Natural killer cell (primary cell): ENCODE measurements around the gene MAP1S. TPM values are rescaled to one million over a fixed set of nuclear protein-coding genes. Genes with fewer than 3 reads are reported as not detected.

Experiments
- ATAC-seq, 3 donors: fragments of 150-1000 bp in 2 of 3; fragments of 200-7000 bp in 1 of 3; cut with Tn5 transposase; 1 replicate in 1 of 3; 2 replicates in 2 of 3; pipeline ENCODE4 v1.10.0; 2021; ENCODE audit warnings: mild to moderate bottlenecking in 2 of 3, moderate library complexity in 2 of 3
- DNase-seq, 2 donors: peaks; one replicate each; pipeline versions ENCODE4 v3.0.0 to v3.0.0-alpha.2; 2013 to 2021; ENCODE audit warnings: mixed read lengths in 1 of 2
- H3K27ac ChIP-seq: one replicate; pipeline ENCODE4 v1.5.1; 2013; ENCODE audit warnings: mild to moderate bottlenecking, low read length
- H3K27me3 ChIP-seq: one replicate; pipeline ENCODE4 v1.6.1; 2013; ENCODE audit warnings: low read length; ENCODE audit not compliant: control insufficient read depth, insufficient read depth
- H3K36me3 ChIP-seq: one replicate; pipeline ENCODE4 v1.6.1; 2013; ENCODE audit warnings: low read length; ENCODE audit not compliant: control insufficient read depth, insufficient read depth
- H3K4me1 ChIP-seq: one replicate; pipeline ENCODE4 v1.6.1; 2013; ENCODE audit warnings: low read length; ENCODE audit not compliant: control insufficient read depth, insufficient read depth
- H3K4me3 ChIP-seq: one replicate; pipeline ENCODE4 v1.5.1; 2013; ENCODE audit warnings: low read length
- H3K9me3 ChIP-seq: one replicate; pipeline ENCODE4 v1.6.1; 2013; ENCODE audit warnings: low read length; ENCODE audit not compliant: control insufficient read depth, insufficient read depth
- H3K27ac Mint-ChIP-seq, 2 donors: one replicate each; pipeline ENCODE4 v1.8.0; 2022; ENCODE audit warnings: mild to moderate bottlenecking in 2 of 2, mixed read lengths in 2 of 2, moderate library complexity in 1 of 2
- H3K27me3 Mint-ChIP-seq, 2 donors: one replicate each; pipeline ENCODE4 v1.8.0; 2022; ENCODE audit warnings: low read depth in 2 of 2, mixed read lengths in 2 of 2
- H3K36me3 Mint-ChIP-seq: one replicate; pipeline ENCODE4 v1.8.0; 2022; ENCODE audit warnings: mixed read lengths
- H3K4me1 Mint-ChIP-seq, 2 donors: one replicate each; pipeline ENCODE4 v1.8.0; 2022; ENCODE audit warnings: mixed read lengths in 2 of 2
- H3K4me3 Mint-ChIP-seq: one replicate; pipeline ENCODE4 v1.8.0; 2022; ENCODE audit warnings: mild to moderate bottlenecking, moderate library complexity, mixed read lengths
- H3K9me3 Mint-ChIP-seq, 2 donors: one replicate each; pipeline ENCODE4 v1.8.0; 2022; ENCODE audit warnings: mixed read lengths in 2 of 2
- WGBS: methylation state at CpG from one replicate; pipeline ENCODE4 v1.1.7; 2013; ENCODE audit warnings: missing lambda C conversion rate; ENCODE audit not compliant: insufficient coverage; 5-methylcytosine and 5-hydroxymethylcytosine counted together
- intact Hi-C: fragments of 100-400 bp; cut with micrococcal nuclease; formaldehyde crosslinking; loops from one replicate; pipeline ENCODE4 v1.14.2; 2022
- total RNA-seq, 4 donors: library from RNA; stranded (reverse); fragments of 120-200 nt in 1 of 4; gene quantifications; one replicate each; pipeline versions ENCODE4 v1.2.3 to v1.2.4, GENCODE V29; 2013 to 2022
- TF ChIP-seq, protein P1 (sequence below): fragments of 200-600 bp; IDR thresholded peaks from one replicate; pipeline ENCODE4 v1.8.0; 2022; ENCODE audit warnings: antibody characterized with exemption

Gene MAP1S
- total RNA-seq, 3 donors from 2014 or later (not counting 1 experiment from before 2014, with no cell fraction given) = 41.0 to 59.4 (median 45.8) TPM

DNA sequence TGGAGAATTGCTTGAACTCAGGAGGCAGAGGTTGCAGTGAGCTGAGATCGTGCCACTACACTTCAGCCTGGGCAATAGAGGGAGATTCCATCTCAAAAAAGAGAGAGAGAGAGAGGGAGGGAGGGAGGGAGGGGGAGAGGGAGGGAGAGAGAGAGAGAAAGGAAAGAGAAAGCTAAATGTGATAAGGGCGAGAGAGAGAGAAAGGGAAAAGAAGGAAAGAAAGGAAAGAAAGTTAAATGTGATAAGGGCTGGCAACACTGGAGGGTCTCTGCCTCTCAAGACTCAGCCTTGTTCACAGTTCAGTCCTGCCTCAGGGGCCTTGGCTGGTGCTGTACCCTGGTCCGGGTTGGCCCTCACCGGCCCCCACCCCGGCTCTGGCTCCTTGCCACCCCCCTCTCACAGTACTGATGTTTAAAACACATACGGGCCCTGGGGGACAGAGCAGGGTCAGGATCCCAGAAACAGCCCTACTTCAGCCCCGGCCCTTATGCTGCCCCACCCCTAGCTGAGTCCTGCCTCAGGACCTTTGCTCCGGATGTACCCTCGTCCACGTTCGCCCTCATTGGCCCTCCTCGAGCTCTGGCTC, 3.5 kb downstream of the MAP1S start:
- no peaks in the 10 kb centered on the region for H3K9me3 Mint-ChIP-seq
- Histone ChIP-seq H3K27me3 (no peaks in the 10 kb centered on the region), H3K4me1 (peaks cover 34% of the 10 kb centered on the region), H3K4me3 (no peak overlapping the region), H3K36me3 (peaks cover 38% of the 10 kb centered on the region), H3K9me3 (no peaks in the 10 kb centered on the region), H3K27ac (no peak overlapping the region)
- H3K4me3 Mint-ChIP-seq = no peak overlapping the region
- H3K27ac Mint-ChIP-seq = no peak overlapping the region
- TF ChIP-seq, protein P1, sequence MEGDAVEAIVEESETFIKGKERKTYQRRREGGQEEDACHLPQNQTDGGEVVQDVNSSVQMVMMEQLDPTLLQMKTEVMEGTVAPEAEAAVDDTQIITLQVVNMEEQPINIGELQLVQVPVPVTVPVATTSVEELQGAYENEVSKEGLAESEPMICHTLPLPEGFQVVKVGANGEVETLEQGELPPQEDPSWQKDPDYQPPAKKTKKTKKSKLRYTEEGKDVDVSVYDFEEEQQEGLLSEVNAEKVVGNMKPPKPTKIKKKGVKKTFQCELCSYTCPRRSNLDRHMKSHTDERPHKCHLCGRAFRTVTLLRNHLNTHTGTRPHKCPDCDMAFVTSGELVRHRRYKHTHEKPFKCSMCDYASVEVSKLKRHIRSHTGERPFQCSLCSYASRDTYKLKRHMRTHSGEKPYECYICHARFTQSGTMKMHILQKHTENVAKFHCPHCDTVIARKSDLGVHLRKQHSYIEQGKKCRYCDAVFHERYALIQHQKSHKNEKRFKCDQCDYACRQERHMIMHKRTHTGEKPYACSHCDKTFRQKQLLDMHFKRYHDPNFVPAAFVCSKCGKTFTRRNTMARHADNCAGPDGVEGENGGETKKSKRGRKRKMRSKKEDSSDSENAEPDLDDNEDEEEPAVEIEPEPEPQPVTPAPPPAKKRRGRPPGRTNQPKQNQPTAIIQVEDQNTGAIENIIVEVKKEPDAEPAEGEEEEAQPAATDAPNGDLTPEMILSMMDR = no peak
- H3K27me3 Mint-ChIP-seq = no peaks in the 10 kb centered on the region
- ATAC-seq (no peak), DNase-seq (no peak)
- intact Hi-C loops = no loop called here
- peaks cover 25 to 53% of the 10 kb centered on the region in 2 donors for H3K4me1 Mint-ChIP-seq
- 95% methylated on average over 12 of the region's 12 CpGs for WGBS
- H3K36me3 Mint-ChIP-seq = no peaks in the 10 kb centered on the region

GRCh38 chr19:17724655-17725054, 5.4 kb downstream of the MAP1S start:
- Histone ChIP-seq H3K4me1 (peaks cover 28% of the 10 kb centered on the region), H3K27me3 (no peaks in the 10 kb centered on the region), H3K4me3 (no peak overlapping the region), H3K27ac (no peak overlapping the region), H3K36me3 (peaks cover 50% of the 10 kb centered on the region), H3K9me3 (no peaks in the 10 kb centered on the region)
- H3K27me3 Mint-ChIP-seq = no peaks in the 10 kb centered on the region
- no peak overlapping the region for H3K27ac Mint-ChIP-seq
- H3K9me3 Mint-ChIP-seq = no peaks in the 10 kb centered on the region
- ATAC-seq (no peak), DNase-seq (no peak)
- no peak overlapping the region for H3K4me3 Mint-ChIP-seq
- H3K36me3 Mint-ChIP-seq = no peaks in the 10 kb centered on the region
- TF ChIP-seq, protein P1 = no peak
- intact Hi-C loops = loop anchor here (1.0 kb wide), 1 partner anchor 51 kb away; no protein-coding TSS in a partner anchor
- WGBS = 98% methylated on average over 7 of the region's 7 CpGs
- H3K4me1 Mint-ChIP-seq = peaks cover 20 to 47% of the 10 kb centered on the region in 2 donors

DNA sequence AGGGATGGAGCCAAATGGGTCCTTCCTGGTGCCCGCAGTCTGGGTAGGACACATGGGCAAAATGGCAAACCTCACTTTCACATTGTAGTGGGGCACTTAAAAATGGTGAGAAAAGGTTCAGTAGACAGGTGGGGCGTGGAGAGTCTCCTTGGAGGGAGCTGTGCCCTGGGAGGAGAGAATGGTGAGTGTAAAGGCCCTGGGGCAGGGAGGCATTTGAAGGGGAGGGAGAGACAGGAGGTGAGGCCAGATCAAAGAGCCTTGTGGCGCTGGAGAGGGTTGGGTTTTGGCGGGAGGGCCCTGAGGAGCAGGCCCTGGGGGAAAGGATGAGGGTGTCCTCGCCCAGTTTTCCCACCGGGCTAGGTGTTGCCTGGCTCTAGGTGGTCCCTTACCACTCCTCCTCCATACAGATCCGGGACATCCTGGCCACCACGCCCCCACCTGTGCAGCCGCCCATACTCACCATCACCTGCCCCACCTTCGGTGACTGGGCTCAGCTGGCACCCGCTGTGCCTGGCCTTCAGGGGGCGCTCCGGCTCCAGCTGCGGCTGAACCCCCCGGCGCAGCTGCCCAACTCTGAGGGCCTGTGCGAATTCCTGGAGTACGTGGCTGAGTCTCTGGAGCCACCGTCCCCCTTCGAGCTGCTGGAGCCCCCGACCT, 6.3 kb downstream of the MAP1S start:
- WGBS = 94% methylated on average over 21 of the region's 21 CpGs
- Mint-ChIP-seq H3K9me3 (no peaks in the 10 kb centered on the region), H3K36me3 (no peaks in the 10 kb centered on the region), H3K4me3 (no peak overlapping the region), H3K4me1 (peaks cover 18 to 45% of the 10 kb centered on the region in 2 donors), H3K27ac (peak overlapping the region in 1 of 2 donors; percentile 33), H3K27me3 (no peaks in the 10 kb centered on the region)
- no peak overlapping the region for H3K4me3 ChIP-seq
- no peaks in the 10 kb centered on the region for H3K27me3 ChIP-seq
- no peaks in the 10 kb centered on the region for H3K9me3 ChIP-seq
- ATAC-seq (no peak), DNase-seq (peak in 1 of 2 donors; percentile 37)
- TF ChIP-seq, protein P1 = peak; percentile 16
- H3K27ac ChIP-seq = no peak overlapping the region
- H3K36me3 ChIP-seq = peaks cover 50% of the 10 kb centered on the region
- intact Hi-C loops = loop anchor here (1.0 to 2.0 kb wide), 2 partner anchors 37 to 50 kb away; no protein-coding TSS in a partner anchor
- peaks cover 19% of the 10 kb centered on the region for H3K4me1 ChIP-seq
